ENCODE results near the gene LMNTD1.
"Not testable (repeated sequence)": the region's sequence is repeated elsewhere in the genome, so short reads cannot be mapped to it uniquely, and the experiment has no call there.

Gene LMNTD1

DNA sequence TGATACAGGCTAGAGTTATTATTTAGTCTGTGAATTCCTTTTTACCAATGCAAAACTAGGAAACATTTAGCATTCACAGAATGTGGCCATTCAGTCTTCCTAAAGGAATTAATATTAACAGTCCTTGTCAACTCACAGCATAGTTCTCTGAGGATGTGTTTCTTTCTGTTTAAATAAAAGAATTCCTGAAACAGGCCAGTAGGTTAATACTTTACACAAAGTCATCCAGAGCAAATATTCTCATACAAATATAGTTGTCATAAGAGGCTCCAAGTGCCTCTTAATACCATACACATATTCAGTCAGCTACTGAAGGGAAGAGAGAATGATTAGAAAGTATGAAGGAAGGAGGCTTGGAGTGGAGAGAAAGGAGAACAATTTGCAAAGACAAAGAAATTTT is 120.1 kb downstream of the LMNTD1 start:
- no peak for DNase-seq (ENCODE audit: low spot score)

DNA sequence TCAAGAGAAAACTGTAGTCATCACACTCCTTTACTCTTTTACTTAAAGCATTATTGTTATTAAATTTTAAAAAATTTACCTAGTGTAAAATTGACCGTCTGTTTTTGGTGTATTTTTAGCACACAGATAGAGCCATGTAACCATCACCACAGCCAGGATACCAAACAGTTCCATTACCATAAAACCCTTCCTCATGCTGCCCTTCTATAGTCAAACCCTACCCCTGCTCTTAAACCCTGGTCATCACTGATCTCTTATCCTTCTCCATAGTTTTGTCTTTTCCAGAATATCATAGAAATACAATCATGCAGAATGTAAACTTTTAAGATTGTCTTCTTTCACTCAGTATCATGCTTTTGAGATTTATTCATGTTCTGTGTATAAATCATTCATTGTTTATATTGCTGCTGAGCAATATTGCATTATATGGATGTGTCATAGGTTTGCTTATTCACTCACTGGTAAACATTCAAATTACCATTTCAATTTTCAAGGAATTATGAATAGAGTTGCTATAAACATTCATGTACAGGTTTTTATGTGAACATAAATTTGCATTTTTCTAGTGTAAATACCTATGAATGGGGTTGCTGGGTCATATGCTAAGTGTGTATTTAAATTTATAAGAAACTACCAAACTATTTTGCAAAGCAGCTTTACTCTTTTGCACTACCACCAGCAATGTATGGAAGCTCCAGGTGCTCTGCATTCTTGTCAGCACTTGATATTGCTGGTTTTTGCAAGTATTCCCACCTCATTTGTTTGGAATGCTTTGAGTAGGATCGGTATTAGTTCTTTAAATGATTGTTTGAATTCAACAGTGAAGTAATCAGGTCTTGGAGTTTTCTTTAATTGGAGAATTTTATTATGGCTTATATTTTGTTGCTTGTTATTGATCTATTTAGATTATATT is 125.5 kb downstream of the LMNTD1 start:
- DNase-seq (ENCODE audit: low spot score) = no peak

DNA sequence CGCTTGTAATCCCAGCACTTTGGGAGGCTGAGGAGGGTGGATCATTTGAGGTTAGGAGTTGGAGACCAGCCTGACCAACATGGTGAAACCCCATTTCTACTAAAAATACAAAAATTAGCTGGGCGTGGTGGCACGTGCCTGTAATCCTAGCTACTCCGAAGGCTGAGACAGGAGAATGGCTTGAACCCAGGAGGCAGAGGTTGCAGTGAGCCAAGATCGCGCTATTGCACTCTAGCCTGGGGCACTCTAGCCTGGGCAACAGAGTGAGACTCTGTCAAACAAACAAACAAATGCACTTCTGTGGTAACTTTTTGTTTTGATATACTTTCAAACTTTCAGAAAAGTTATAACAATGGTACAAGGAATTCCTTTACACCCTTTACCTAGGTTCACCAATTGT is 126.3 kb downstream of the LMNTD1 start:
- not testable (repeated sequence) for DNase-seq (ENCODE audit: low spot score)

Measured in RKO (cell line).